ENCODE data around the gene BSG. TPM values are rescaled to one million over a fixed set of nuclear protein-coding genes. Genes with fewer than 3 reads are reported as not detected.

BSG gene
- polyA plus RNA-seq, 1 experiment = 404 TPM

DNA sequence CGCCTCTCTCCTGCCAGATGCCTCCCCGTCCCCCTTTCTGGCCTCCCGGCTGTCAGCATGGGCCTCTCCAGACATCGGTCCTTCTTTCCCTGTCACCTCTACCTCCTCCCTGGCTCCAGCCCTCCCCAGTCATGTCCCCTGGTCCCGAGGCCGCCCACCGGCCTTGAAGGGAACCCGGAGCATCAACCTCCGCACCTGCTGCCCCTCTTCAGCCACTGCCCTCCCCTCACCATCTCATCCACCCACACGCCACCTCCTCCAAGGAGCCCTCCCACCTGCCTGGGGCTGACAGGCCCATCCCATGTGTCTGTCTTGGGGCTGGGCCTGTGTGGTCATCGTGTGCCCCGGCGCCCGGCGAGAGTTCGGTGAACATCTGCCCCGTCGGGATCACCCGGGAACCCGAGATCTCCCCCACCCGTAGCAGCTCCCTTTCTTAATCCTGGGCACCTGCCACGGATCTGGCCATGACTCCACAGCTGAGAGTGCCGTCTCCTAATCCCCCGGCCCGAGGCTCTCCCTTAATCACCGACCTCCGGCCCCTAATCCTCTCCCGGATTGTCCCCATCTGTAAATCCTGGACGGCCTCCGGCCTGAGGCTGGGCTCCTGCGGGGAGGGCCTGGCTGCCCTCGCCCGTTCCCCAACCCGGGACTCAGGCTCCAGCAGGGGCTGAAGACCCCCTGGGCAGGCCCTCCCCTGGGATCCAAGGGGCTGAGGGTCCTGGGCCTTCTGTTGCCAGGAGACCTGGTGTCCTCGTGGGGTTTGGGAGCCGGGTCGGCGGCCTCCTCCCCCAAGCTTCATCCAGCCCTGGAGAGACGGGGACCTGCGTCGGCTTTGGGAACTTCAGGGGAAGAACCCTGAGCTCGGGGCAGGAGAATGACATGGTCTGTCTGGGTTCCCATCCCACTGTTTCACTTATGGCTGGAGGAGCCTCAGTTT, 23.2 kb downstream of the BSG start:
- Histone ChIP-seq H3K27ac (ENCODE audit: low read depth, low read length) (no peak overlapping the region), H3K4me3 (ENCODE audit: low read depth, low read length) (no peak overlapping the region), H3K9me3 (ENCODE audit: control insufficient read depth, insufficient read depth, low read length) (peaks cover 4% of the 10 kb centered on the region; the same call in 1 of the 2 replicates), H3K27me3 (ENCODE audit: control insufficient read depth, insufficient read depth, low read length) (peaks cover 20% of the 10 kb centered on the region)
- ChIA-PET CTCF (no interaction called here), POLR2A (no interaction called here)
- TF ChIP-seq, protein P1, sequence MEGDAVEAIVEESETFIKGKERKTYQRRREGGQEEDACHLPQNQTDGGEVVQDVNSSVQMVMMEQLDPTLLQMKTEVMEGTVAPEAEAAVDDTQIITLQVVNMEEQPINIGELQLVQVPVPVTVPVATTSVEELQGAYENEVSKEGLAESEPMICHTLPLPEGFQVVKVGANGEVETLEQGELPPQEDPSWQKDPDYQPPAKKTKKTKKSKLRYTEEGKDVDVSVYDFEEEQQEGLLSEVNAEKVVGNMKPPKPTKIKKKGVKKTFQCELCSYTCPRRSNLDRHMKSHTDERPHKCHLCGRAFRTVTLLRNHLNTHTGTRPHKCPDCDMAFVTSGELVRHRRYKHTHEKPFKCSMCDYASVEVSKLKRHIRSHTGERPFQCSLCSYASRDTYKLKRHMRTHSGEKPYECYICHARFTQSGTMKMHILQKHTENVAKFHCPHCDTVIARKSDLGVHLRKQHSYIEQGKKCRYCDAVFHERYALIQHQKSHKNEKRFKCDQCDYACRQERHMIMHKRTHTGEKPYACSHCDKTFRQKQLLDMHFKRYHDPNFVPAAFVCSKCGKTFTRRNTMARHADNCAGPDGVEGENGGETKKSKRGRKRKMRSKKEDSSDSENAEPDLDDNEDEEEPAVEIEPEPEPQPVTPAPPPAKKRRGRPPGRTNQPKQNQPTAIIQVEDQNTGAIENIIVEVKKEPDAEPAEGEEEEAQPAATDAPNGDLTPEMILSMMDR (IDR thresholded peaks at IDR 0.05; ENCODE audit: low read depth, low read length) = no peak
- no peak for DNase-seq (ENCODE audit: low read depth, low spot score)

GRCh38 chr19:596263-596655, 23.9 kb downstream of the BSG start:
- H3K9me3 ChIP-seq (ENCODE audit: control insufficient read depth, insufficient read depth, low read length) = peaks cover 5% of the 10 kb centered on the region; the same call in 1 of the 2 replicates
- H3K27ac ChIP-seq (ENCODE audit: low read depth, low read length) = no peak overlapping the region
- ChIA-PET POLR2A (no interaction called here), CTCF (no interaction called here)
- H3K27me3 ChIP-seq (ENCODE audit: control insufficient read depth, insufficient read depth, low read length) = peaks cover 18% of the 10 kb centered on the region
- no peak for DNase-seq (ENCODE audit: low read depth, low spot score)
- no peak overlapping the region for H3K4me3 ChIP-seq (ENCODE audit: low read depth, low read length)
- TF ChIP-seq, protein P1 (IDR thresholded peaks at IDR 0.05; ENCODE audit: low read depth, low read length) = no peak

DNA sequence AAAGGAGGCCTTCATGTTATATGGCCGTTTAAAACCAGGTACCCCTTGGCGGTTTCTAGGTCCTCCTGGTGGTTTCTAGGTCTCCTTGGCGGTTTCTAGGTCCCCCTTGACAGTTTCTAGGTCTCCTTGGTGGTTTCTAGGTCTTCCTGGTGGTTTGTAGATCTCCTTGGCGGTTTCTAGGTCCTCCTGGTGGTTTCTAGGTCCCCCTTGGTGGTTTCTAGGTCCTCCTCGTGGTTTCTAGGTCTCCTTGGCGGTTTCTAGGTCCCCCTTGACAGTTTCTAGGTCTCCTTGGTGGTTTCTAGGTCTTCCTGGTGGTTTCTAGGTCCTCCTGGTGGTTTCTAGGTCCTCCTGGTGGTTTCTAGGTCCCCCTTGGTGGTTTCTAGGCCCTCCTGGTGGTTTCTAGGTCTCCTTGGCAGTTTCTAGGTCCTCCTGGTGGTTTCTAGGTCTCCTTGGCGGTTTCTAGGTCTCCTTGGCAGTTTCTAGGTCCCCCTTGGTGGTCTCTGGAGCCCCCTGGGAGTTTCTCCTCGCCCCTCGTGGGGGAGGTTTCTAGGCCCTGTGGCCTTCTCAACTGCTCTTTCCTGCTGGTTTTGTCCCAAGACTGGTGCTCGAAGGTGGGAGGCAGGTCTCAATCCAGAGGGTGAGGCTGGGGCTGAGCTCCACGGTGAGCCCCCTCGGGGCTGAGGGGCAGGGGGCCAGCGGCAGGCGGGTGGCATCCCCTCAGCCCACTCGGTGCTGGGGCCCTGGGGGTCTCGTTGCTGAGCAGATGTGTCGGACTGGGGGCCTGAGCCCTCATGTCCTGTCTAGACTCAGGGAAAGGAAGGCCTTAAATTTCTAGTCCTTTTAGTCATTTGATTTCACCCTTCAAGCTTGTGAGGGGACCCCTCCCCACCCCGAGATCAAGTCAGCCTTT, 25.3 kb downstream of the BSG start:
- no peak overlapping the region for H3K4me3 ChIP-seq (ENCODE audit: low read depth, low read length)
- H3K27ac ChIP-seq (ENCODE audit: low read depth, low read length) = no peak overlapping the region
- peaks cover 14% of the 10 kb centered on the region for H3K27me3 ChIP-seq (ENCODE audit: control insufficient read depth, insufficient read depth, low read length)
- TF ChIP-seq, protein P1 (IDR thresholded peaks at IDR 0.05; ENCODE audit: low read depth, low read length) = no peak
- H3K9me3 ChIP-seq (ENCODE audit: control insufficient read depth, insufficient read depth, low read length) = peaks cover 16% of the 10 kb centered on the region; the same call in 1 of the 2 replicates
- DNase-seq (ENCODE audit: low read depth, low spot score) = no peak
- ChIA-PET POLR2A (no interaction called here), CTCF (no interaction called here)

GRCh38 chr19:601310-601709, 28.9 kb downstream of the BSG start:
- Histone ChIP-seq H3K9me3 (ENCODE audit: control insufficient read depth, insufficient read depth, low read length) (peaks cover 16% of the 10 kb centered on the region; the same call in 1 of the 2 replicates), H3K27ac (ENCODE audit: low read depth, low read length) (no peak overlapping the region), H3K4me3 (ENCODE audit: low read depth, low read length) (no peak overlapping the region), H3K27me3 (ENCODE audit: control insufficient read depth, insufficient read depth, low read length) (peaks cover 2% of the 10 kb centered on the region)
- CTCF ChIA-PET = no interaction called here
- TF ChIP-seq, protein P1 (IDR thresholded peaks at IDR 0.05; ENCODE audit: low read depth, low read length) = no peak
- no peak for DNase-seq (ENCODE audit: low read depth, low spot score)
- POLR2A ChIA-PET = no interaction called here
